ENCODE measurements around the gene KLF9.

DNA sequence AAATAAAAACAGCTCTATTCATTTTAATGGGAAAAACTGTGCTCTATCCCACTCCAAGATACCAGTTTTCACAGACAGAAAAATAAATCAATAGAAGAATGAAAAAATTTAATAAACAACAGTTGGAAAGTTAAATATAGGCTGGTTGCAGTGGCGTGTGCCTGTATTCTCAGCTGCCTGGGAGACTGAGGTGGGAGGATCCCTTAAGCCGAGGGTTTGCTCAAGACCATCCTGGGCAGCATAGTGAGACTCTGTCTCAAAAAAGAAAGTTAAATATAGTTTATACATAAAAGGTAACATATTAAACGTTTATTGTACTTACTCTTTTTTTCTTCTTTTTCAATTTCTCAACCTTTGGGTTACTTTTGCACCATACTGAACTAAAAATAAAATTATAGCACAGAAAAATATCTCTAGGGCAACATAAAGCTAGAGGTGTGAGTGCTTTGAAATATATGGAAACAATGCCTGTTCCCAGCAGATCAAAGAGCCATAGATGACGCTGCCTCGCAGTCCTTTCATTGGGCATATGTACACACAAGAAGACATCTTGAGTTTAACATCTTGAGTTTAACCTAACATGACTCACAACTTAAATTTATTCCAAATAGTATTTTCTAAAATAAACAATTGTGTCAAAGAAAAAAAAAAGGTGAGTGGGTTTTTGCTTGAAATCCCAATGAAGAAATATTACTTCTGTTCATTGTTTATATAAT is 25.7 kb upstream of the KLF9 start:
- TF ChIP-seq POLR2AphosphoS5 (IDR thresholded peaks at IDR 0.05; ENCODE audit: low read depth, low read length) (no peak), EP300 (IDR thresholded peaks at IDR 0.05; ENCODE audit: borderline replicate concordance in 1 of 2, low read depth in 1 of 2, low read length in 1 of 2) (no peak), EZH2phosphoT487 (IDR thresholded peaks at IDR 0.05; ENCODE audit: borderline replicate concordance, low read depth) (no peak), RAD21 (IDR thresholded peaks at IDR 0.05; ENCODE audit: low read length) (no peak), RCOR1 (IDR thresholded peaks at IDR 0.05; ENCODE audit: low read length) (no peak), TEAD4 (IDR thresholded peaks at IDR 0.05; ENCODE audit: borderline replicate concordance, insufficient read depth) (no peak)
- TF ChIP-seq, protein P1, sequence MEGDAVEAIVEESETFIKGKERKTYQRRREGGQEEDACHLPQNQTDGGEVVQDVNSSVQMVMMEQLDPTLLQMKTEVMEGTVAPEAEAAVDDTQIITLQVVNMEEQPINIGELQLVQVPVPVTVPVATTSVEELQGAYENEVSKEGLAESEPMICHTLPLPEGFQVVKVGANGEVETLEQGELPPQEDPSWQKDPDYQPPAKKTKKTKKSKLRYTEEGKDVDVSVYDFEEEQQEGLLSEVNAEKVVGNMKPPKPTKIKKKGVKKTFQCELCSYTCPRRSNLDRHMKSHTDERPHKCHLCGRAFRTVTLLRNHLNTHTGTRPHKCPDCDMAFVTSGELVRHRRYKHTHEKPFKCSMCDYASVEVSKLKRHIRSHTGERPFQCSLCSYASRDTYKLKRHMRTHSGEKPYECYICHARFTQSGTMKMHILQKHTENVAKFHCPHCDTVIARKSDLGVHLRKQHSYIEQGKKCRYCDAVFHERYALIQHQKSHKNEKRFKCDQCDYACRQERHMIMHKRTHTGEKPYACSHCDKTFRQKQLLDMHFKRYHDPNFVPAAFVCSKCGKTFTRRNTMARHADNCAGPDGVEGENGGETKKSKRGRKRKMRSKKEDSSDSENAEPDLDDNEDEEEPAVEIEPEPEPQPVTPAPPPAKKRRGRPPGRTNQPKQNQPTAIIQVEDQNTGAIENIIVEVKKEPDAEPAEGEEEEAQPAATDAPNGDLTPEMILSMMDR (IDR thresholded peaks at IDR 0.05) = no peak
